OCI-LY3 (cell line): ENCODE measurements around the gene KRT2.

Source experiments
- EZH2phosphoT487 ChIP-seq: fragments of 200-600 bp; shearing (Covaris generic); IDR thresholded peaks from 2 replicates; pipeline ENCODE4 v1.6.1; 2018; ENCODE audit warnings: antibody characterized with exemption, mixed run types, low read depth
- TF ChIP-seq, protein P1 (sequence below): fragments of 200-600, 300-600 bp; sonication (generic); IDR thresholded peaks from 2 replicates; pipeline ENCODE4 v1.5.1; 2014; ENCODE audit warnings: antibody characterized with exemption, low read length, low read depth

DNA sequence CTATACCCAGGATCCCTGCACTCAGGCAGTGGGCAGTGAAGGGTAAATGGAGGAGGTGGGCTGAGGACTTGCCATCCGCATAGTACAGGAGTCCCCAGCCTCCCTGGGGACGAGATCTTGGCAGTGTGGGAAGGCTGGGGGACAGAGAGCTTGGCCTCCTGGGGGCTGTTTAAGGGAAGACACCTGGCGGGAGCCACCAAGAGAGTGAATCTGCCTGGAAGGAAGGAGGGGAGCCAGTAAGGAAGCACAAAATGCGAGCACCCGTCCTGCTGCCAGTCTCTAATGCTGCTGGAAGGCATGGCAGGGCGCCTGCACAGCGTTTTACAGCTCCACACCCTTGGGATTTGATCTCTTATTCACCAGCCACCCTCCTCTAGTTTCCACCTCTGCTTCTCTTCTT lies 7.4 kb upstream of the KRT2 start:
- TF ChIP-seq, protein P1, sequence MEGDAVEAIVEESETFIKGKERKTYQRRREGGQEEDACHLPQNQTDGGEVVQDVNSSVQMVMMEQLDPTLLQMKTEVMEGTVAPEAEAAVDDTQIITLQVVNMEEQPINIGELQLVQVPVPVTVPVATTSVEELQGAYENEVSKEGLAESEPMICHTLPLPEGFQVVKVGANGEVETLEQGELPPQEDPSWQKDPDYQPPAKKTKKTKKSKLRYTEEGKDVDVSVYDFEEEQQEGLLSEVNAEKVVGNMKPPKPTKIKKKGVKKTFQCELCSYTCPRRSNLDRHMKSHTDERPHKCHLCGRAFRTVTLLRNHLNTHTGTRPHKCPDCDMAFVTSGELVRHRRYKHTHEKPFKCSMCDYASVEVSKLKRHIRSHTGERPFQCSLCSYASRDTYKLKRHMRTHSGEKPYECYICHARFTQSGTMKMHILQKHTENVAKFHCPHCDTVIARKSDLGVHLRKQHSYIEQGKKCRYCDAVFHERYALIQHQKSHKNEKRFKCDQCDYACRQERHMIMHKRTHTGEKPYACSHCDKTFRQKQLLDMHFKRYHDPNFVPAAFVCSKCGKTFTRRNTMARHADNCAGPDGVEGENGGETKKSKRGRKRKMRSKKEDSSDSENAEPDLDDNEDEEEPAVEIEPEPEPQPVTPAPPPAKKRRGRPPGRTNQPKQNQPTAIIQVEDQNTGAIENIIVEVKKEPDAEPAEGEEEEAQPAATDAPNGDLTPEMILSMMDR = no peak
- TF ChIP-seq EZH2phosphoT487 = no peak
